Endodermal cell (in vitro differentiated cells): ENCODE measurements around the gene ME3. TPM values are rescaled to one million over a fixed set of nuclear protein-coding genes. Genes with fewer than 3 reads are reported as not detected.

ENCODE experiments used
- DNase-seq: peaks from one replicate; pipeline ENCODE4 v3.0.0-alpha.2; 2017
- H3K27ac ChIP-seq: 2 replicates; pipeline ENCODE4 v1.5.1; 2013; ENCODE audit warnings: mild to moderate bottlenecking, low read depth, low read length, moderate library complexity
- H3K27me3 ChIP-seq: 2 replicates; pipeline ENCODE4 v1.6.1; 2013; ENCODE audit warnings: mild to moderate bottlenecking, low read length, moderate library complexity; ENCODE audit not compliant: insufficient read depth, control insufficient read depth, poor library complexity, severe bottlenecking
- H3K36me3 ChIP-seq: 2 replicates; pipeline ENCODE4 v1.7.0; 2013; ENCODE audit warnings: mild to moderate bottlenecking, low read length, moderate library complexity; ENCODE audit not compliant: control insufficient read depth, insufficient read depth
- H3K4me1 ChIP-seq: one replicate; pipeline ENCODE4 v1.7.0; 2013; ENCODE audit warnings: low read length; ENCODE audit not compliant: control insufficient read depth, insufficient read depth
- H3K4me3 ChIP-seq: 2 replicates; pipeline ENCODE4 v1.5.1; 2013; ENCODE audit warnings: mild to moderate bottlenecking, low read length, moderate library complexity
- H3K9ac ChIP-seq: 2 replicates; pipeline ENCODE4 v1.6.1; 2013; ENCODE audit warnings: mild to moderate bottlenecking, low read length, moderate library complexity; ENCODE audit not compliant: poor library complexity, severe bottlenecking; ENCODE audit errors: extremely low read depth
- H3K9me3 ChIP-seq: 2 replicates; pipeline ENCODE4 v1.6.1; 2013; ENCODE audit warnings: mild to moderate bottlenecking, low read length, moderate library complexity; ENCODE audit not compliant: control insufficient read depth
- H3K27ac Mint-ChIP-seq: 2 replicates; pipeline ENCODE4 v1.8.0; 2020; ENCODE audit warnings: mixed read lengths
- H3K27me3 Mint-ChIP-seq: 2 replicates; pipeline ENCODE4 v1.8.0; 2021; ENCODE audit warnings: mild to moderate bottlenecking, mixed read lengths; ENCODE audit not compliant: insufficient read depth
- H3K36me3 Mint-ChIP-seq: 2 replicates; pipeline ENCODE4 v1.8.0; 2020; ENCODE audit warnings: low read depth, mixed read lengths
- H3K4me1 Mint-ChIP-seq: 2 replicates; pipeline ENCODE4 v1.8.0; 2020; ENCODE audit warnings: mixed read lengths
- H3K4me3 Mint-ChIP-seq: 2 replicates; pipeline ENCODE4 v1.8.0; 2020; ENCODE audit warnings: mild to moderate bottlenecking, moderate library complexity, mixed read lengths
- H3K9me3 Mint-ChIP-seq: 2 replicates; pipeline ENCODE4 v1.8.0; 2020; ENCODE audit warnings: mild to moderate bottlenecking, mixed read lengths
- CTCF ChIP-seq: fragments of 200-600 bp; sonication (generic); conservative IDR thresholded peaks from 2 replicates; pipeline ENCODE4 v1.5.0; 2021; ENCODE audit warnings: antibody characterized with exemption, mild to moderate bottlenecking
- WGBS, 2 experiments: methylation state at CpG; one replicate each; pipeline versions ENCODE4 v1.1.5 to v1.1.7; 2013; ENCODE audit warnings: missing lambda C conversion rate in 2 of 2, mixed read lengths in 1 of 2; ENCODE audit not compliant: insufficient coverage in 1 of 2, insufficient read length in 1 of 2; 5-methylcytosine and 5-hydroxymethylcytosine counted together
- total RNA-seq, 2 donors: library from RNA; stranded (reverse); fragmentation: NEBNext Ultra II Directional in 1 of 2; extraction: Animal tissue kit (Norgen Biotek cat#: 25700) in 1 of 2; gene quantifications; 2 replicates in 1 of 2; 3 replicates in 1 of 2; pipeline ENCODE4 v1.2.1, GENCODE V29; 2021

Gene ME3
- total RNA-seq, 2 donors from 2014 or later: 1.2 to 1.3 TPM

DNA sequence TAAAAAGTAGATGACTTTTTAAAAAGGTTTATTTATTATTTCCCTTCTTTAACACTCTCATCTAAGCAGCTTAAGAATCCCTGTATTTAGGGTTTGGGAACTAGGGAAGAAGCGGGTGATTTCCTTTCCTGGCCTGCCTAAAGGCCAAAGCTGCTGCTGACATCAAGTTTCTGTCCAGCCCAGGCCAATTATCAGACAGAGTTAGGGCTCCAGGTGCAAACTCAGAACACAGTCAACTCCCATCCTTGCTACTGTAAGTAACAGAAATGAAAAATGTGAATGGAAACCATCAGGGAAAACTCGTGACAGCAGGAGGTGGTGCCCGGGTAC, 188.8 kb downstream of the ME3 start:
- peaks cover 10% of the 10 kb centered on the region for H3K36me3 Mint-ChIP-seq
- Histone ChIP-seq H3K27ac (no peak overlapping the region), H3K36me3 (peaks cover 12% of the 10 kb centered on the region), H3K27me3 (no peaks in the 10 kb centered on the region), H3K9me3 (no peaks in the 10 kb centered on the region), H3K4me3 (no peak overlapping the region), H3K9ac (no peak overlapping the region), H3K4me1 (no peaks in the 10 kb centered on the region)
- WGBS, 2 experiments: 72 to 74% methylated on average over 3 of the region's 3 CpGs
- H3K27ac Mint-ChIP-seq: no peak overlapping the region
- no peaks in the 10 kb centered on the region for H3K9me3 Mint-ChIP-seq
- TF ChIP-seq CTCF: no peak
- H3K27me3 Mint-ChIP-seq: no peaks in the 10 kb centered on the region
- H3K4me1 Mint-ChIP-seq: no peaks in the 10 kb centered on the region
- no peak for DNase-seq
- H3K4me3 Mint-ChIP-seq: no peak overlapping the region

DNA sequence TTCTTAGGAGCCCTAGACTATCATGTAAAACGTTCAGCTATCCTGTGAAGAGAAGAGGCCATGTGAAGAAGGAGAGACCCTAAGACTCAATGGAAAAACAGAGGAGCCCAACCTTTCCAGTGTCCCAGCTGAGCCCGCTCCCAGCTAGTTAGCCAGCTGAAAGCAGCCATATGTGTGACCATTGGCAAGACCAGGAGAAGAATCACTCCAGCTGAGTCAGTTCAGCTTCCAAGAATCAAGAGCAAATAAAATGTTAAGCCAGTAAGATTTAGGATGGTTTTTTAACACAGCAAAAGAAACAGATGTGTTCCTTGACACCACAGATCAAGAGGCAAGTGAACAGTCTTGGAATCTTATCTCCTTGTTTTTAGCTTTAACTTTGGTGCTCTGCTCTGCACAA, 189.7 kb downstream of the ME3 start:
- Mint-ChIP-seq H3K4me3 (no peak overlapping the region), H3K36me3 (peaks cover 6% of the 10 kb centered on the region), H3K4me1 (peaks cover 8% of the 10 kb centered on the region), H3K27ac (no peak overlapping the region), H3K27me3 (no peaks in the 10 kb centered on the region), H3K9me3 (no peaks in the 10 kb centered on the region)
- Histone ChIP-seq H3K9ac (no peak overlapping the region), H3K9me3 (no peaks in the 10 kb centered on the region), H3K4me1 (no peaks in the 10 kb centered on the region), H3K36me3 (peaks cover 12% of the 10 kb centered on the region), H3K27me3 (no peaks in the 10 kb centered on the region), H3K27ac (no peak overlapping the region), H3K4me3 (no peak overlapping the region)
- no peak for TF ChIP-seq CTCF
- WGBS, 2 experiments: 86 to 88% methylated on average over 2 of the region's 2 CpGs
- DNase-seq: no peak

DNA sequence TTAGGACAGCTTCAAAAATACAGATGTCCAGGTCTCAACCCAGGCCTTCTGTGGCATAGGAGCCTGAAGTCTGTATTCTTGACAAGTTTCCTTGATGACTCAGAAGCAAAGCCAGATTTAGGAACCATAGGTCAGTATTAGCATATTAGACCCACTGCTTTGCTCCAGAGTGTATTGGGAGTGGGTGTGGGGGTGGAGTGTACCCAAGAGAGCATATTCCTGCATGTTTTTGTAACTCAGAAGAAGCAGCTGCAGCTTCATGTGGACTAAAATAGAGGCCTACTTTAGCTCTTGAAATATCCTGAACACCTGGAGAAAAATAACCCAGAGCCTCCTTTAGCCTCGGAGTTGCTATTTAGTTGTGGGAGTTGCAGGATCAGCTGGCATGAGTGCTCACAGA, 191.0 kb downstream of the ME3 start:
- 76 to 100% methylated on average over 1 of the region's 1 CpG for WGBS, 2 experiments
- Mint-ChIP-seq H3K4me1 (peaks cover 14% of the 10 kb centered on the region), H3K4me3 (no peak overlapping the region), H3K27me3 (no peaks in the 10 kb centered on the region), H3K9me3 (no peaks in the 10 kb centered on the region), H3K36me3 (peaks cover 4% of the 10 kb centered on the region), H3K27ac (no peak overlapping the region)
- Histone ChIP-seq H3K4me1 (no peaks in the 10 kb centered on the region), H3K36me3 (peaks cover 6% of the 10 kb centered on the region), H3K9ac (no peak overlapping the region), H3K9me3 (no peaks in the 10 kb centered on the region), H3K27ac (no peak overlapping the region), H3K4me3 (no peak overlapping the region), H3K27me3 (no peaks in the 10 kb centered on the region)
- no peak for TF ChIP-seq CTCF
- DNase-seq: no peak
